Nephron (organoid): ENCODE measurements around the gene PAGR1.

Source experiments
- H3K27ac Mint-ChIP-seq, 3 experiments: 2 replicates each; pipeline ENCODE4 v1.8.0; 2020; ENCODE audit warnings: mixed read lengths in 3 of 3, mild to moderate bottlenecking in 2 of 3, moderate library complexity in 1 of 3
- H3K27me3 Mint-ChIP-seq: 2 replicates; pipeline ENCODE4 v1.8.0; 2021; ENCODE audit warnings: low read depth, mild to moderate bottlenecking, moderate library complexity, mixed read lengths
- H3K36me3 Mint-ChIP-seq: 2 replicates; pipeline ENCODE4 v1.8.0; 2020; ENCODE audit warnings: low read depth, mixed read lengths
- H3K4me1 Mint-ChIP-seq: 2 replicates; pipeline ENCODE4 v1.8.0; 2020; ENCODE audit warnings: mixed read lengths
- H3K4me3 Mint-ChIP-seq, 3 experiments: 2 replicates each; pipeline ENCODE4 v1.8.0; 2020; ENCODE audit warnings: mild to moderate bottlenecking in 3 of 3, mixed read lengths in 3 of 3, moderate library complexity in 2 of 3
- H3K9me3 Mint-ChIP-seq: 2 replicates; pipeline ENCODE4 v1.8.0; 2020; ENCODE audit warnings: mixed read lengths
- TF ChIP-seq, protein P1 (sequence below), 3 experiments: fragments of 200-600 bp; sonication (generic); IDR thresholded peaks; one replicate each; pipeline ENCODE4 v1.5.0; 2021; ENCODE audit warnings: antibody characterized with exemption in 3 of 3; ENCODE audit not compliant: unreplicated experiment in 3 of 3

The PAGR1 gene

DNA sequence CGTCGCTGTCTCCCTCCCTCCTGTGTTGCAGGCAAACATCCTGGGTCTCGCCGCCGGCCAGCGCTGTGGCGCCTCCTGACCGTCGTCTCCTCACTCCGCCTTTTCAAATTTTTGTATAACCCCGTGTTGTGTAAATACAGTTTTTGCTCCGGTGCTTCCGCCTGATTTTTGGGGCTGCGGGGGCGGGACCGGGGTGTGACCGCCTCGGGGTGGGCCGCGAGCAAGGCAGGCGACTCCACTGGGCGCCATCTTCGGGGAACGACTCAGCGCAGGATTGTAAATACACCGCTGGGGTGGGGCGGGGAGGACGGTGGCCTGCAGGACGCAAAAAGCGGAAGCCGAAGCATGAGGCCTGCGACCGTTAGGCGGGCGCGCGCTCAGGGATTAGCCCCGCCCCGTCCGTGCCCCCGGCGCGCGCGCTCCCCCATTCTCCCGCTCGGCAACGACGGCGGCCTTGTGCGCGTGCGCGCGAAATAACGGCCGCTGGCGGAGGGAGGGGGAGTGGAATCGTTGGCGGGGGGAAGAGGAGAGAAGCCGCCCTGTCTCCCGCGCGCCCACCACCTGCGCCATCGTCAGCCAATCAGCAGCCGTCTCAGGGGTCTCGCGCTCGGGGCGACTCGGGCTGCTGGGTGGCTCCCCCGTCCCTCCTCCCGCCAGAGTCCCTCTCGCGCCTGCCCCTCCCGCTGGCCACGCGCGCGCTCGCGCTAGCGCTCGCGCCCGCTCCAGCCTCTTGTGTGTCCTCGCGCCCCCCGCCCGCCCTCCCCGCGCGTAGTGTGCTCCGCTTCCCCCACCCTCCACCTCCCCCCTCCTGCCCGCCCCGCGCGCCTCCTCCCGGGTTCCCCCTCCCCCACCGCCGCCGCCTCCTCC lies 10.5 kb upstream of the PAGR1 start:
- peak overlapping the region; percentile 96 to 100 (median 97) for H3K4me3 Mint-ChIP-seq
- TF ChIP-seq, protein P1, sequence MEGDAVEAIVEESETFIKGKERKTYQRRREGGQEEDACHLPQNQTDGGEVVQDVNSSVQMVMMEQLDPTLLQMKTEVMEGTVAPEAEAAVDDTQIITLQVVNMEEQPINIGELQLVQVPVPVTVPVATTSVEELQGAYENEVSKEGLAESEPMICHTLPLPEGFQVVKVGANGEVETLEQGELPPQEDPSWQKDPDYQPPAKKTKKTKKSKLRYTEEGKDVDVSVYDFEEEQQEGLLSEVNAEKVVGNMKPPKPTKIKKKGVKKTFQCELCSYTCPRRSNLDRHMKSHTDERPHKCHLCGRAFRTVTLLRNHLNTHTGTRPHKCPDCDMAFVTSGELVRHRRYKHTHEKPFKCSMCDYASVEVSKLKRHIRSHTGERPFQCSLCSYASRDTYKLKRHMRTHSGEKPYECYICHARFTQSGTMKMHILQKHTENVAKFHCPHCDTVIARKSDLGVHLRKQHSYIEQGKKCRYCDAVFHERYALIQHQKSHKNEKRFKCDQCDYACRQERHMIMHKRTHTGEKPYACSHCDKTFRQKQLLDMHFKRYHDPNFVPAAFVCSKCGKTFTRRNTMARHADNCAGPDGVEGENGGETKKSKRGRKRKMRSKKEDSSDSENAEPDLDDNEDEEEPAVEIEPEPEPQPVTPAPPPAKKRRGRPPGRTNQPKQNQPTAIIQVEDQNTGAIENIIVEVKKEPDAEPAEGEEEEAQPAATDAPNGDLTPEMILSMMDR (IDR thresholded peaks at IDR 0.05; ENCODE audit: unreplicated experiment in 3 of 3): no peak

DNA sequence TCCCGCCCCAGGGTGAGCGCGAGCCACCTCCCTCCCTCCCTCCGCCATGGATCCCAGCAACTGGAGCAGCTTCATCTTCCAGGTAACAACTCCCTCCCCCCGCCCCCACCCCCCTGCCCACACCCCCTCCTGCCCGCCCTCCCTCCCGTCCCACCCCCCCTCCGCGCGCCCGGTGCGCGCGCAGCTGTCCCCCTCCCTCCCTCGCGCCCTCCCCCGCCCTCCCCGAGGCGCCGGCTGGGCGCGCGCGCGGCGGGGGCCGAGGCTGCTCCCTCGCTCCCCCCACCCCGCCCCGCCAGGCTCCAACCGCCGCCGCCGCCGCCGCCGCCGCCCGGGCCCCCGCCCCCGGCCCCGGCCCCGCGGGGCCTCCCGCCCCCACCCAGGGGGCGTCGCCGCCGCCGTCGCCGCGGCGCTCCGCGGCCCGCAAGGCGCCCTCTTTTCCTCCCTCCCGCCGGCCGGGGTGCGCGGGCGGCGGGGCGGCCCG lies 9.8 kb upstream of the PAGR1 start, which contains the start of gene MAZ:
MAZ (plus strand) TSS at position 431 of the 481 bp plus-strand sequence. CDS start 173 bp downstream, outside the sequence.
- peak within 1 kb of the TSS; percentile 96 to 100 (median 97) for H3K4me3 Mint-ChIP-seq
- TF ChIP-seq, protein P1 (IDR thresholded peaks at IDR 0.05; ENCODE audit: unreplicated experiment in 3 of 3): no peak
- no peaks in the 10 kb centered on the region for H3K9me3 Mint-ChIP-seq
- peak within 1 kb of the TSS; percentile 98 to 99 (median 98) for H3K27ac Mint-ChIP-seq
- peaks cover 24% of the 10 kb centered on the region for H3K36me3 Mint-ChIP-seq
- H3K4me1 Mint-ChIP-seq: peaks cover 66% of the 10 kb centered on the region
- no peaks in the 10 kb centered on the region for H3K27me3 Mint-ChIP-seq

More for the DNA sequence above, 10.5 kb upstream of the PAGR1 start:
- Mint-ChIP-seq H3K27ac (peak overlapping the region; percentile 98 to 99 (median 98)), H3K4me1 (peaks cover 59% of the 10 kb centered on the region), H3K27me3 (no peaks in the 10 kb centered on the region), H3K36me3 (peaks cover 30% of the 10 kb centered on the region), H3K9me3 (no peaks in the 10 kb centered on the region)

DNA sequence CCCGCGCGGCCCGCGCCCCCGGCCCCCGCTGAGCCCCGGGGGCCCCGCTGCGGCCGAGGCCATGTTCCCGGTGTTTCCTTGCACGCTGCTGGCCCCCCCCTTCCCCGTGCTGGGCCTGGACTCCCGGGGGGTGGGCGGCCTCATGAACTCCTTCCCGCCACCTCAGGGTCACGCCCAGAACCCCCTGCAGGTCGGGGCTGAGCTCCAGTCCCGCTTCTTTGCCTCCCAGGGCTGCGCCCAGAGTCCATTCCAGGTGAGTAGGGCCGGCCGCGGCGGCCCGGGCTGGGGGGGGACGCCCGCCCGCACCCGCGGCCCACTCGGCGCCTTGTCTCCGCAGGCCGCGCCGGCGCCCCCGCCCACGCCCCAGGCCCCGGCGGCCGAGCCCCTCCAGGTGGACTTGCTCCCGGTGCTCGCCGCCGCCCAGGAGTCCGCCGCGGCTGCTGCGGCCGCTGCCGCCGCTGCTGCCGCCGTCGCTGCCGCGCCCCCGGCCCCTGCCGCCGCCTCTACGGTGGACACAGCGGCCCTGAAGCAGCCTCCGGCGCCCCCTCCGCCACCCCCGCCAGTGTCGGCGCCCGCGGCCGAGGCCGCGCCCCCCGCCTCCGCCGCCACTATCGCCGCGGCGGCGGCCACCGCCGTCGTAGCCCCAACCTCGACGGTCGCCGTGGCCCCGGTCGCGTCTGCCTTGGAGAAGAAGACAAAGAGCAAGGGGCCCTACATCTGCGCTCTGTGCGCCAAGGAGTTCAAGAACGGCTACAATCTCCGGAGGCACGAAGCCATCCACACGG lies 9.1 kb upstream of the PAGR1 start:
- H3K9me3 Mint-ChIP-seq: no peaks in the 10 kb centered on the region
- H3K4me1 Mint-ChIP-seq: peaks cover 61% of the 10 kb centered on the region
- no peaks in the 10 kb centered on the region for H3K27me3 Mint-ChIP-seq
- peaks cover 17% of the 10 kb centered on the region for H3K36me3 Mint-ChIP-seq
- peak overlapping the region; percentile 92 to 98 (median 94) for H3K27ac Mint-ChIP-seq
- TF ChIP-seq, protein P1 (IDR thresholded peaks at IDR 0.05; ENCODE audit: unreplicated experiment in 3 of 3): no peak
- peak overlapping the region; percentile 82 to 92 (median 92) for H3K4me3 Mint-ChIP-seq

DNA sequence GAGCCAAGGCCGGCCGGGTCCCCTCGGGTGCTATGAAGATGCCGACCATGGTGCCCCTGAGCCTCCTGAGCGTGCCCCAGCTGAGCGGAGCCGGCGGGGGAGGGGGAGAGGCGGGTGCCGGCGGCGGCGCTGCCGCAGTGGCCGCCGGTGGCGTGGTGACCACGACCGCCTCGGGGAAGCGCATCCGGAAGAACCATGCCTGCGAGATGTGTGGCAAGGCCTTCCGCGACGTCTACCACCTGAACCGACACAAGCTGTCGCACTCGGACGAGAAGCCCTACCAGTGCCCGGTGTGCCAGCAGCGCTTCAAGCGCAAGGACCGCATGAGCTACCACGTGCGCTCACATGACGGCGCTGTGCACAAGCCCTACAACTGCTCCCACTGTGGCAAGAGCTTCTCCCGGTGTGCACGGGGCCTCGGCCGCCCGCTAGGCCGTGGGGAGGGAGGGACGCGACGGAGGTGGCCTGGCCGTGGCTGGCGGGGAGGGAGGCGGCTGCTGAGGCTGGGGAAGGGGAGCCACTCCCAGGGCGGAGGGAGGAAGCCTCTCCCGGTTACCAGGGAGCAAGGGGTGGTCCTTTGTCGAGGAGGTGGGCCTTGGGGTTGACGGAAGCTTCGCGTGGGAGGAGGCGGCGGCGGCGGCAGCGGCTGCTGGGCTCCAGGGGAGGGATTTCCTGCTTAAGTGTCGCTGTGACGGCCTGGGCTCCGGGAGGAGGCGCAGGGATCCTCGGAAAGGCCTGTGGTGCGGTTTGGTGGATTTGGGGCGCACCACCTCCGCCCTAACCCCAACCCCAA lies 8.3 kb upstream of the PAGR1 start:
- H3K9me3 Mint-ChIP-seq: no peaks in the 10 kb centered on the region
- H3K4me1 Mint-ChIP-seq: peaks cover 59% of the 10 kb centered on the region
- TF ChIP-seq, protein P1 (IDR thresholded peaks at IDR 0.05; ENCODE audit: unreplicated experiment in 3 of 3): peak; percentile 41 to 52 (median 49)
- H3K4me3 Mint-ChIP-seq: peak overlapping the region; percentile 82 to 92 (median 92)
- H3K36me3 Mint-ChIP-seq: peaks cover 14% of the 10 kb centered on the region
- no peaks in the 10 kb centered on the region for H3K27me3 Mint-ChIP-seq
- H3K27ac Mint-ChIP-seq: peak overlapping the region; percentile 92 to 98 (median 94)

DNA sequence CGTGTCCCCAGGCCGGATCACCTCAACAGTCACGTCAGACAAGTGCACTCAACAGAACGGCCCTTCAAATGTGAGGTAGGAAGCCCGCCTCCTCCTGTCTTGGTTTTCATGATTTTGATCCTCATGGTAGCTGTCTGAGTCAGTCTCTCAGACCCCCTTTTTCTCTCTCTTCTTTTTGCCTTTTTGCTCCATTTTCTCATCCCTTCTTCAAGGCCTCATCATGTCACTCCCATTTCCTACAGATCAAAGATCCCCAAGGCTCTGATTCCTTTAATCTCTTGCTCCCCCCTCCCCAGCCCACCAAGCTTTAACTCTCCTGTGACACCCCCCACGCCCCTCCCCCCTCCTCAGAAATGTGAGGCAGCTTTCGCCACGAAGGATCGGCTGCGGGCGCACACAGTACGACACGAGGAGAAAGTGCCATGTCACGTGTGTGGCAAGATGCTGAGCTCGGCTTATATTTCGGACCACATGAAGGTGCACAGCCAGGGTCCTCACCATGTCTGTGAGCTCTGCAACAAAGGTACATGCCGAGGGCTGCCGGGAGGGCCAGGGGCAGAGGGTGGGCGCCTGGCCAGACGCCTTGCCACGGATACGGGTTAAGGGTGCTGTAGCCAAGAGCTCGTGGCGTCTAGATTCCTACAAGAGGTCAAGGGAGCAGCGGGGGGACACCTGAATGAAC lies 7.6 kb upstream of the PAGR1 start:
- TF ChIP-seq, protein P1 (IDR thresholded peaks at IDR 0.05; ENCODE audit: unreplicated experiment in 3 of 3): no peak
- Mint-ChIP-seq H3K27me3 (no peaks in the 10 kb centered on the region), H3K9me3 (no peaks in the 10 kb centered on the region), H3K27ac (peak overlapping the region; percentile 92 to 98 (median 94)), H3K36me3 (peaks cover 13% of the 10 kb centered on the region), H3K4me3 (peak overlapping the region; percentile 82 to 92 (median 92)), H3K4me1 (peaks cover 52% of the 10 kb centered on the region)
